22Rv1 (cell line): ENCODE data around the gene C1RL.

Source experiments
- H3K27ac ChIP-seq: fragments of 450-650 bp; 2 replicates; pipeline ENCODE4 v1.5.1; 2017
- ZFX ChIP-seq: fragments of 450-650 bp; IDR thresholded peaks from 2 replicates; pipeline ENCODE4 v1.6.1; 2017; ENCODE audit warnings: antibody characterized with exemption, borderline replicate concordance
- TF ChIP-seq, protein P1 (sequence below): fragments of 450-650 bp; IDR thresholded peaks from 2 replicates; pipeline ENCODE4 v1.5.1; 2017; ENCODE audit warnings: mild to moderate bottlenecking

The C1RL gene

DNA sequence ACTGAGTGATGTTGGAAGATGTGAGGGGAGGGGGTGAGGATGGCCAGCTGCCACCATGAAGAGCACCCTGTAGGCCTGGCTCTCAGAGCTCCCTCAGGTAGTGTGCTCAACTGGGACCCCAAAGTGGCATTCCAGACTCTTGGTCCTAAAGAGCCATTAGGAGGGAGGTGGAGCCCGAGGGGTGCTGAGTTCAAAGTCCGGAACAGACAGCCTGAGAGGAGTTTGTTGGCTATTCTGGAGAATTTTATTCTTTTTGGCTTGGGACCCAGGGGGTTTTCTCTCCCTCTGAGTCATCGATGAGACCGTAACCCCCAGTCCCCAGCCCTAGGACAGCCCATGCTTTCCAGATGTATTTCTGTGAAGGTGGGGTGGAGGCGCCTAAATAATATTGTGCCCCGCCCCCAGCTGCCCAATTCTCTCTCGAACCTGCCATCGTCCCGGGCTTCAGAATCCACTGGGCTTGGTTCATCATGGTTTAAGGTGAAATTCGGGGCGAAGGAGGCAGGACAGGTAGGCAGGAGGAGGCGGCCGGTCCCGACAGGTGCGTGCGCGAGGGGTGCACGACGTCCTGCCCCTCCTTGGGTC, 20.4 kb upstream of the C1RL start:
- H3K27ac ChIP-seq, result no peak overlapping the region
- no peak for TF ChIP-seq ZFX
- TF ChIP-seq, protein P1, sequence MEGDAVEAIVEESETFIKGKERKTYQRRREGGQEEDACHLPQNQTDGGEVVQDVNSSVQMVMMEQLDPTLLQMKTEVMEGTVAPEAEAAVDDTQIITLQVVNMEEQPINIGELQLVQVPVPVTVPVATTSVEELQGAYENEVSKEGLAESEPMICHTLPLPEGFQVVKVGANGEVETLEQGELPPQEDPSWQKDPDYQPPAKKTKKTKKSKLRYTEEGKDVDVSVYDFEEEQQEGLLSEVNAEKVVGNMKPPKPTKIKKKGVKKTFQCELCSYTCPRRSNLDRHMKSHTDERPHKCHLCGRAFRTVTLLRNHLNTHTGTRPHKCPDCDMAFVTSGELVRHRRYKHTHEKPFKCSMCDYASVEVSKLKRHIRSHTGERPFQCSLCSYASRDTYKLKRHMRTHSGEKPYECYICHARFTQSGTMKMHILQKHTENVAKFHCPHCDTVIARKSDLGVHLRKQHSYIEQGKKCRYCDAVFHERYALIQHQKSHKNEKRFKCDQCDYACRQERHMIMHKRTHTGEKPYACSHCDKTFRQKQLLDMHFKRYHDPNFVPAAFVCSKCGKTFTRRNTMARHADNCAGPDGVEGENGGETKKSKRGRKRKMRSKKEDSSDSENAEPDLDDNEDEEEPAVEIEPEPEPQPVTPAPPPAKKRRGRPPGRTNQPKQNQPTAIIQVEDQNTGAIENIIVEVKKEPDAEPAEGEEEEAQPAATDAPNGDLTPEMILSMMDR, result no peak

DNA sequence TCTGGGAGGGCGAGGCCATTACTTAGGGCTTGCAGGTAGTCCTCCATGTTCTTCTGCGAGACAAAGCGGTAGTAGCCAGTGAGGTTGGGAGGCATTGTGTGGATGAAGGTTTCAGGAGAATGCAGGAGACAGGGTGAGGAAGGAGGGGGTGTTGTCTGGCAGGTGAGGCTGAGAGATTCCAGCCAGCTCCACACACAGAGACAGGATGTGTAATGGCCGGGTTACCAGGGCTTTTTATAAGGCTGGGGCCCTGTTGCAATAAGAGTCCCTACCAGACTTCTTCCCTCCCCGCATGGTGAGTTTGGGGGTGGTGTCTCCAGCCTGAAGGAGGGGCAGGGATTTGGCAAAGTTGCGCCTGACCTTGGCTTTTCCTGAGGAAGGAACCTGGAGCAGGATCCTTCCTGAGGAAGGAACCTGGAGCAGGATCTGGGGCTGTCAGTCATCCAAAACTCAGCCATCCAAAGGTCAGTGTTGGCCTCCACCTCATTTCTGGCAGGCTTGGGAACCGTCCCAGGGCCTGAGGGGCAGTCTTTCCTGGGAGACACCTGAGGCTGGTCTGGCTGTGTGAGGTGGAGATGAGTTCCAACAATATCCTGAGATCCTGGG, 19.8 kb upstream of the C1RL start, which contains the start of gene RBP5:
RBP5 (minus strand) TSS at position 209 of the 606 bp plus-strand sequence; CDS start at position 95, 114 bp downstream.
- TF ChIP-seq, protein P1, result no peak
- TF ChIP-seq ZFX, result no peak
- no peak within 1 kb of the TSS for H3K27ac ChIP-seq

GRCh38 chr12:7127916-7128626, 19.1 kb upstream of the C1RL start:
- H3K27ac ChIP-seq, result no peak overlapping the region
- TF ChIP-seq ZFX, result no peak
- TF ChIP-seq, protein P1, result no peak

DNA sequence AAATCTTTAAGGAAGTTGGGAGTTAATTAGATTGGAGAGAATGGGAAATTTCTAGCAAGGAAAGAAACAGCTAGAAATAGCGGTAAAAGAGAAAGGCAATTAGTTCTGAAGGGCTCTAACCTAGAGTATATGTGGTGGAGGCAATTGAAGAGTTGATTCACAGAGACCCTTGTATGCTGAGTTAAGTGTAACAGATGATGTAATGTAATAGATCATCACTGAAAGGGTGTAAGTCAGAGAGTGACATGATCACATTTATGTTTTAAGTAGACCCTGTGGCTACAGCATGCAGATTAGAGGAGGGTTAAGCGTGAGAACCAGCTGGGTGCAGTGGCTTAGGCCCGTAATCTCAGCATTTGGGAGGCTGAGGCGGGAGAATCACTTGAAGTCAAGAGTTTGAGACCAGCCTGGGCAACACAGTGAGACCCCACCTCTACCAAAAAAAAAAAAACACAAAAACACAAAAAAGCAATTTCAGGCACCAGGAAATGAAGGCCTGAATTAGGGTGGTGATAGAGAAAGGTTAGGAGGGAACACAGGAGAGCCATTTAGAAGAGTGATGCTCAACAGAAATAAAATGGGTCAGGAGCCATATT, 16.7 kb upstream of the C1RL start:
- TF ChIP-seq ZFX, result no peak
- TF ChIP-seq, protein P1, result no peak
- no peak overlapping the region for H3K27ac ChIP-seq

- no peak overlapping the region for H3K27ac ChIP-seq
- no peak for TF ChIP-seq ZFX
- TF ChIP-seq, protein P1, result no peak
These were observed 14.9 kb upstream of the C1RL start for GRCh38 chr12:7123806-7124522.

DNA sequence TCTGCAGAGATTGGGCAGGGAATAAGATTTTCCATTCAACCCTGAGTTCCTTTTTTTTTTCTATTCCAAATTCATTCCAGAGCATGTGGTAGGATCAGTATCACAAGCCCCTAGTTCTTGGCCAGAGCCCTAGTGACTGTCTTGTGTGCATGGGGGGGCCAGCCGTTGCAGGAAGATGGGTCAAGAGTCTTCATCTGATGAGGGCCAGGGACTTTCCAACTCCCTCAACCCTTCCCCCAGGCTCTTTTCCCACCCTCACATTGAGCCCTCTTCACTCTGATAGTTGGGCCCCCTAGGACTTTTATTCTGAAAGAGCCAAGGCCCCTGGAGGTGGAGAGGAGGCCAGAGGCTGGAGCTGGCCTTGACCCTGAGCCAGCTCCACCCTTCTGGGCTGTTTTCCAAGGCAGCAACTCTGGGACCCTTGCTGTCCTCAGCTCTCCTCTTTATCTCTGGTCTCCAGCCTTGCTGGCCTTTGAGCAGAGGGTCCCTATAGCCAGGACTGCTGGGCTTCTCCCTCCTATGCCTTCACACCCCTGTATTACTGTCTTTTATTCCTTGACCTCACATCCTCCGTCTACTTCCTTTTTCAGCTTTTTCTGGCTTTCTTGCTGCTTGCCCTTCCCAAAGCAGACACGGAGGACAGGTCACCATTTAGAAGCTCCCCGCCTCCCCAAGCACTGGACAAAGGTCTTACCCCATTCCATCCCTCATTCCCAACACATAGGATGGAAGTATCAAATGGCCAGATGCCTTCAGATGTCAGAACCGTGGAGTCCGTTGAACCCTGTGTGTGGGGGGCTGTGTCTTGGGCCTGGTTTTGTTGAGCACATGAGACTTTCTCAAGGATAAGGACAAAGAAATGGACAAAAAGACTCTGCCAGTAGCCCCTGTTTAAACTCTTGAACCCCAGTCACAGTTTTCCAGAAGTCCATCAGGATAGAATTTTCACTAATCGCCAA, 14.1 kb upstream of the C1RL start:
- TF ChIP-seq, protein P1, result no peak
- no peak for TF ChIP-seq ZFX
- H3K27ac ChIP-seq, result no peak overlapping the region
